Activated B cell treated with CpG ODN at 0.5 μM for 24 hours (primary cell): ENCODE data around the gene CBLN1. TPM values are rescaled to one million over a fixed set of nuclear protein-coding genes. Genes with fewer than 3 reads are reported as not detected.
A peak's percentile ranks its signal among the peaks of the same experiment; 100 is the strongest.

Experiments
- ATAC-seq: fragments of 200-7000 bp; cut with Tn5 transposase; one replicate; pipeline ENCODE4 v1.10.0; 2021; ENCODE audit warnings: low read depth, mild to moderate bottlenecking, moderate library complexity
- CTCF ChIA-PET: fragments of 350-600 bp; sonication (Branson Sonifier 250); formaldehyde crosslinking; loops from one replicate; lab custom pipeline; 2021; ENCODE audit warnings: antibody characterized with exemption; lab: Charles Lee
- POLR2A ChIA-PET: fragments of 350-600 bp; sonication (Branson Sonifier 250); formaldehyde crosslinking; loops from one replicate; lab custom pipeline; 2021; ENCODE audit warnings: antibody characterized with exemption; lab: Charles Lee
- DNase-seq: peaks from one replicate; pipeline ENCODE4 v3.0.0; 2022
- H3K27ac Mint-ChIP-seq: one replicate; pipeline ENCODE4 v1.8.0; 2020; ENCODE audit warnings: mixed read lengths
- H3K27me3 Mint-ChIP-seq: one replicate; pipeline ENCODE4 v1.8.0; 2021; ENCODE audit warnings: mixed read lengths
- H3K36me3 Mint-ChIP-seq: one replicate; pipeline ENCODE4 v1.8.0; 2021; ENCODE audit warnings: low read depth, mixed read lengths
- H3K4me1 Mint-ChIP-seq: one replicate; pipeline ENCODE4 v1.8.0; 2021; ENCODE audit warnings: mixed read lengths
- H3K4me3 Mint-ChIP-seq: one replicate; pipeline ENCODE4 v1.8.0; 2020; ENCODE audit warnings: mild to moderate bottlenecking, mixed read lengths
- H3K9me3 Mint-ChIP-seq: one replicate; pipeline ENCODE4 v1.8.0; 2020; ENCODE audit warnings: mixed read lengths
- intact Hi-C: fragments of 100-400 bp; cut with micrococcal nuclease; formaldehyde crosslinking; loops from one replicate; pipeline ENCODE4 v1.15.1; 2024
- total RNA-seq: library from RNA; stranded (reverse); gene quantifications from 2 replicates; pipeline ENCODE4 v1.2.3, GENCODE V29; 2022
- TF ChIP-seq, protein P1 (sequence below): fragments of 200-600 bp; IDR thresholded peaks from one replicate; pipeline ENCODE4 v1.8.0; 2022; ENCODE audit warnings: antibody characterized with exemption, mild to moderate bottlenecking

The CBLN1 gene
- total RNA-seq, 1 donor from 2014 or later = not detected

DNA sequence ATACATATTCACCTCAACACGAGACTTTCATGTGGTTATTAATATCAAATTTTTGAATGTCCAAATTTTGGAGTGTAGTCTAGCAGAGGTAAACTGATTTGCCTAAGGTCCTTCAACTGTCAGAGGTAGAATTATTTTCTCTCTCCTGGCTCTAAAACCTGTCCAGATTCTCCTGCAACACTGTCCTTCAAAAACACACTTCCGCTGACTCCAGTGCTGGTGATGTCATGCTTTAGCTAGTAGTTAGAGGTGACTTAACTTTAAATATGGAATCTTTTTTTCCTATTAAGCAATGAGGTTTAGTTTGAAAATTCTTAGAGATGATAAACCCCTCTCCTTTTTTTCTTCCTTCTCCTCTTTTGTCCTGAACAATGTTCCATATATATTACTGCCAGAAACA, 10.8 kb upstream of the CBLN1 start:
- H3K36me3 Mint-ChIP-seq = no peaks in the 10 kb centered on the region
- ChIA-PET CTCF (no interaction called here), POLR2A (no interaction called here)
- H3K4me3 Mint-ChIP-seq = no peak overlapping the region
- no peak overlapping the region for H3K27ac Mint-ChIP-seq
- DNase-seq (no peak), ATAC-seq (no peak)
- H3K4me1 Mint-ChIP-seq = no peaks in the 10 kb centered on the region
- TF ChIP-seq, protein P1, sequence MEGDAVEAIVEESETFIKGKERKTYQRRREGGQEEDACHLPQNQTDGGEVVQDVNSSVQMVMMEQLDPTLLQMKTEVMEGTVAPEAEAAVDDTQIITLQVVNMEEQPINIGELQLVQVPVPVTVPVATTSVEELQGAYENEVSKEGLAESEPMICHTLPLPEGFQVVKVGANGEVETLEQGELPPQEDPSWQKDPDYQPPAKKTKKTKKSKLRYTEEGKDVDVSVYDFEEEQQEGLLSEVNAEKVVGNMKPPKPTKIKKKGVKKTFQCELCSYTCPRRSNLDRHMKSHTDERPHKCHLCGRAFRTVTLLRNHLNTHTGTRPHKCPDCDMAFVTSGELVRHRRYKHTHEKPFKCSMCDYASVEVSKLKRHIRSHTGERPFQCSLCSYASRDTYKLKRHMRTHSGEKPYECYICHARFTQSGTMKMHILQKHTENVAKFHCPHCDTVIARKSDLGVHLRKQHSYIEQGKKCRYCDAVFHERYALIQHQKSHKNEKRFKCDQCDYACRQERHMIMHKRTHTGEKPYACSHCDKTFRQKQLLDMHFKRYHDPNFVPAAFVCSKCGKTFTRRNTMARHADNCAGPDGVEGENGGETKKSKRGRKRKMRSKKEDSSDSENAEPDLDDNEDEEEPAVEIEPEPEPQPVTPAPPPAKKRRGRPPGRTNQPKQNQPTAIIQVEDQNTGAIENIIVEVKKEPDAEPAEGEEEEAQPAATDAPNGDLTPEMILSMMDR = no peak
- intact Hi-C loops = no loop called here
- H3K9me3 Mint-ChIP-seq = no peaks in the 10 kb centered on the region
- H3K27me3 Mint-ChIP-seq = peaks cover 10% of the 10 kb centered on the region

DNA sequence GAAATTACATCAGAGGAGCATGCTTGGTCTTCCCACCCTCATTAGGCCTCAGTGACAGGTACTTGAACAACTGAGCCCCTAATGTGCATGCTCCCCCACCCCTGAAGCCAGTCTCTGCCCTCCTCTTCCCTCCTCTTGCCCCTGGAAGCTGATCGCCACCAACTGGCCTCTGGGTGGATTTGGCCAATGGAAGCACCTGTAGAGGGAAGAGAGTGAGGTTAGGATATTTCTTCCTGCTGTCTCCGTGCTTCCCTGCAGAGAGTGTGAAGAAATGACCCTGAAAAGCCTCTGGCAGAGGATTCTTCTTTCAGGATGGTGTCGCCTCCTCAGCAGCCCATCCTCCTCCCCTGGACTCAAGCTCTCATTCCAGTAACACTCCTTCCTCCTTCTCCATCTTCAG, 5.9 kb upstream of the CBLN1 start:
- Mint-ChIP-seq H3K9me3 (no peaks in the 10 kb centered on the region), H3K36me3 (no peaks in the 10 kb centered on the region), H3K27ac (no peak overlapping the region), H3K4me1 (peaks cover 3% of the 10 kb centered on the region), H3K27me3 (peaks cover 32% of the 10 kb centered on the region), H3K4me3 (no peak overlapping the region)
- POLR2A ChIA-PET = no interaction called here
- TF ChIP-seq, protein P1 = no peak
- ATAC-seq = no peak
- intact Hi-C loops = no loop called here
- DNase-seq = no peak
- CTCF ChIA-PET = no interaction called here

DNA sequence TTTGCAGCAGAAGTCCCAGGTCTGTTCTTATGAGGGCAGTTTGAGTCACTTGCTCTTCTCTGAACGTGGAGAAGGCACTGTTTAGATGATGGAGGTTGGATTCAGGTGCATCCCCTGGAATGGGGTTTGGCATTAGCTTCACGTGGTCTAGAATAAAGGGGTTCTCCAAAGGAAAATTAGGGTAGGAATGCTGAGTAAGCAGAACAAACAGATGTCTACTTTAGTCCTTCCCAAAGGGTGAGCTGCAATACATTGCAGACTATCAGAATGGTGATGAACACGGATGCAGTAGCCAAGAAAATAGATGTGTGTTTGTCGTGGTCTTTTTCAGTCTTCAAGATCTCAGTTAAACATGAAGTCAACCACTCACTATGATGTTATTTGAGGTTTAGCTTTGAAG, 3.3 kb upstream of the CBLN1 start:
- Mint-ChIP-seq H3K4me3 (no peak overlapping the region), H3K9me3 (no peaks in the 10 kb centered on the region), H3K27ac (no peak overlapping the region), H3K4me1 (peaks cover 9% of the 10 kb centered on the region), H3K36me3 (no peaks in the 10 kb centered on the region), H3K27me3 (peaks cover 36% of the 10 kb centered on the region)
- ATAC-seq = no peak
- DNase-seq = no peak
- intact Hi-C loops = no loop called here
- ChIA-PET CTCF (no interaction called here), POLR2A (no interaction called here)
- TF ChIP-seq, protein P1 = no peak

DNA sequence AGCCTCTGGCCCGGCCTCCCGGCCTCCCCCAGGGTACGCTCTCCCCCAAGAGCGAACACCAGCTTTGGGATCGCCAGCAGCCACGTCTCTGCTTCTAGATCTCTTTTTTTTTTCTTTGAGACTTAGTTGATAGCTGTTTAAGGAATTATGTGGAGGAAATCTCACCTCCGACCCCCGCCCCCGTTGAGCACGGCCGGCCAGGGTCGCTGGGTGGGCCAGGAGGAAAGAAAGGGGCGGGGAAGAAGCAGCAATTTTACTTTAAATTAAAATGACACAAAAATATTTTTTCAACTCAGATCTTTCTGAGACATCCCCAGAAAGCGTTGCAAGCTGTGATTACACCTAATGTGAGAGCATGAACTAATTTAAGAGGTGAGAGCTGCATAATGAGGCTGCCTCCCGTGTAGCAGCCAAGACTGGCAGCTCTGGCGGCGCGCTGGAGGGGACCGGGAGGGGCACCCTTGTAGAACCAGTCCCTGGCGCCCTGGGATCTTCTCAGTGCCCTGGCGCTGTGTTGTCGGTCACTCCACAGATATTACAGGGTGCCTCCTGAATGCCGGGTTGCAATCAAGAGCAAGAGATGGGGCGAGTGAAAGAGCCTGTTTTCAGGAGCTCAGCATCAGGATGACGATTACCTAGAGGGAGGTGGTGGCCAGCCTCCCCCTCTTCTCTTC, 1.9 kb upstream of the CBLN1 start:
- peaks cover 12% of the 10 kb centered on the region for H3K4me1 Mint-ChIP-seq
- ChIA-PET CTCF (no interaction called here), POLR2A (no interaction called here)
- intact Hi-C loops = no loop called here
- H3K27ac Mint-ChIP-seq = no peak overlapping the region
- no peak overlapping the region for H3K4me3 Mint-ChIP-seq
- no peak for DNase-seq
- H3K36me3 Mint-ChIP-seq = no peaks in the 10 kb centered on the region
- peaks cover 47% of the 10 kb centered on the region for H3K27me3 Mint-ChIP-seq
- ATAC-seq = no peak
- TF ChIP-seq, protein P1 = no peak
- no peaks in the 10 kb centered on the region for H3K9me3 Mint-ChIP-seq

DNA sequence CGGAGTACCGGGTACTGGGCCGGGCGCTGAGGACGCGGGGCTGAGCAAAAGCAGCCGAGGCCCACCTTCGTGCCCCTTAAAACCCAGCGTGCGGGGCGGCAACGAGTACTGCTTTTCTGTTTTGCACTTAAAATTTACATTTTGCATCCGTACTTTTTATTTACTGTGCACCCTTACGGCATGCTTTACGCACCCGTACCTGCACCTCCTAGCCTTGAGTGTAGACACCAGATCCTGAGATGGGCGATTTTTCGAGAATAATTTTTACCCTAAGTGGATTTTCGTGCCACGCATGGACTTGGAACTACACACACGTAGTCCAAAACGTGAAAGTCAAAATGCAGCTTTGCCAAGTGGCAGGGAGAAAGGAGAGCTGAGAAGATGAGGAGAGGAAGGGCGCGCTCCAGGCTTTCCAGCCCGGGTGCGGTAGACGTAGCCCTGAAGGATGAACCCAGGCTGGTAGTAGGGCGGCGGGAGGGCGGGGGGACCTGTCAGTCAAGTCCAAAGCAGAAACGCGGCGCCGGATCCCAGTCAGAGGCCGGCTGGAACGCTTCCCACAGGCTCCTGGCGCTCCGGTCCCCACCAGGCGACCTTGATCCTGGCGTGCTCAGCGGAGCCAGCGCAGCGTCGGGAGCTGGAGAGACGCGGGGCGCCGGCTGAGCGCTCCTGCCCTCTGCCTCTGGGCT, 1.2 kb upstream of the CBLN1 start:
- H3K4me3 Mint-ChIP-seq = peak overlapping the region; percentile 60
- no peak overlapping the region for H3K27ac Mint-ChIP-seq
- intact Hi-C loops = no loop called here
- H3K27me3 Mint-ChIP-seq = peaks cover 50% of the 10 kb centered on the region
- POLR2A ChIA-PET = no interaction called here
- CTCF ChIA-PET = no interaction called here
- H3K36me3 Mint-ChIP-seq = no peaks in the 10 kb centered on the region
- ATAC-seq = no peak
- TF ChIP-seq, protein P1 = no peak
- peaks cover 12% of the 10 kb centered on the region for H3K4me1 Mint-ChIP-seq
- H3K9me3 Mint-ChIP-seq = no peaks in the 10 kb centered on the region
- no peak for DNase-seq
